NCI-H82 treated with DMSO at 0.1 percent for 48 hours (cell line): ENCODE data around the gene MPPED1.

Source experiments
- DNase-seq: peaks from one replicate; lab custom pipeline; 2025; ENCODE audit not compliant: unreplicated experiment; lab: John Stamatoyannopoulos, UW

The MPPED1 gene

DNA sequence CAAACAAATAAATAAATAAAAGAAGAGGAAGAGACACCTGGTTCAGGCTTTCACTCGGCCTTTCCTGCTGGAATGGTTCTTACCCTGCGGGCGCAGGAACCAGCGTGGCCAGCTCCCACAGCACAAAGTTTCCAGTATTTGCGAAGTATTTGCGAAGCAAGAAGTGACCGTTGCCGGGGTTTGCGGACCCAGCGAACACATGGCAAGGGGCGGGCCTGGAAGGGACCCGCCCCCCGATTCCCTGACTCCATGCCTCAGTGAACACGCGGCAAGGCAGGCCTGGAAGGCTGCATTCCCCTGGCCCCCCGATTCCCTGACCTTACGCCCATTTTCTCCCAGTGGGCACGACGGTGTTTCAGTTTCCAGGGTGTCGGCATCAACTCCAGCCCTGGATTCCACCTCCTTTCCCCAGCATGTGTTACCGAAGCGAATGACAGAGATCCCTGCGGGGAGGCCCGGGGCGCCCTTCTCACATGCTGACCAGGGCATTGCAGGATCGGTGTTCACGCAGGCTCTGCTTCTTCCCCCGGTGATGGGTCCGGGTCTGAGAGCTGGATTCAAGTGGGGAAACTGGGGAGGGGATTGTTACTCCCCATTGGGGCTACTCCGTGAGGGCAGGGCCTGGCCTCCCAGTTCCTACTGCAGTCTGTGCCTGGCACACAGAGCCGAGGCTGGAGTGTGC, 102.8 kb downstream of the MPPED1 start:
- no peak for DNase-seq

DNA sequence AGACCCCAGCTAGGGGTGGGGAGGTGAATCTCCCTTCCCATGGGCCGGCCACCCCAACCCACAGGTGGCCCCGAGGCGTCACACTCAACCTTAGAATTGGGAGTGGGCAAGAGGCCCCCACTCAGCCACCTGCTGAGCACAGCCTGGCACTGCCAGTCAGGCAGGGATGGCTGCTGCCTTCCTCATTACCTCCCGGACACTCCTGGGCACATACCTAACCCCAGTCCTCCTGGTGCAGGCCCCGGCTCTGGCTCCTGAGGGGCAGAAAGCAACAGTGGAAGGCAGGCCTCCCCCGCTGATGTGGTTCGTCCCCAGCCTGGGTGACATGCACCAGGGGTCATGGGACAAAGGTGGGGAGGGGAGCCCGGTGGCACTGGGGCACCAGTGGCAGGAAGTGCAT, 103.6 kb downstream of the MPPED1 start:
- no peak for DNase-seq

DNA sequence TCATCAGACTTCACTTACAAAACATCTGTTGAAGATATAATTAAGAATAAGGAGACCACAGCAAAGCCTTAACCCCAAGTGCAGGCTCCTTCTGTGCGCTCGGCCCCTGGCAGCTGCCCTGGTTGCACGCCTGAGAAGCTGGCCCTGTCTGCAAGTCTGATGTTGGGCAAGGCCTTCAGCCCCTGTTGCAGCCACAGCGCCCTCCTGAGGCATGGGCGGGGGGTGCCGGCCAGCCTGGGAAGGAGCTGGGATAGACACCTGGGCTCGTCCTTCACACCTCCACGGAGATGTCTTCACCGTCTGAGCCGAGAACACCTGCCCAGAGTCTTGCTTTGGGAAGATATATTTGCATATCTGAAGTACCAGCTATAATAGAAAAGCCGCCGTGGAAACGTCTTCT, 104.1 kb downstream of the MPPED1 start:
- no peak for DNase-seq

DNA sequence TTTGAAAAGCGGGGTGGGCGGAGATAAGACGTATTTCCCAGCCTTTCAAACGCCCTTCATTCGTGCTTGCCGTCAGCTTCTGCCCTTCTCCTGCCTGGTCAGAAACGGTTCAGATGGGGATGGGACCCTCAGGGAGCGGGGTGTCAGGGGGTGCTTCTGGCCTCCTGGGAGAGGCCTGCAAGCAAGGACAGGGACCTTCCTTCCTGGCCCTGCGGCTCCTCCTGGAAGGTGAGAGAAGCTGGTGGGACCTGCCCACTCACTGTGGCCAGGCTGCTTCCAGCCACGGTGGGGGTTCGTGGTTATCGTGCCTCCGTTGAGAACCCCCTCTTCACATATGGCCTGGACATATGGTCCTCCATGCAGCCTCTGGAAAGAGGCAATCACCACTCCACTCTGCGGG, 104.6 kb downstream of the MPPED1 start:
- DNase-seq = no peak

DNA sequence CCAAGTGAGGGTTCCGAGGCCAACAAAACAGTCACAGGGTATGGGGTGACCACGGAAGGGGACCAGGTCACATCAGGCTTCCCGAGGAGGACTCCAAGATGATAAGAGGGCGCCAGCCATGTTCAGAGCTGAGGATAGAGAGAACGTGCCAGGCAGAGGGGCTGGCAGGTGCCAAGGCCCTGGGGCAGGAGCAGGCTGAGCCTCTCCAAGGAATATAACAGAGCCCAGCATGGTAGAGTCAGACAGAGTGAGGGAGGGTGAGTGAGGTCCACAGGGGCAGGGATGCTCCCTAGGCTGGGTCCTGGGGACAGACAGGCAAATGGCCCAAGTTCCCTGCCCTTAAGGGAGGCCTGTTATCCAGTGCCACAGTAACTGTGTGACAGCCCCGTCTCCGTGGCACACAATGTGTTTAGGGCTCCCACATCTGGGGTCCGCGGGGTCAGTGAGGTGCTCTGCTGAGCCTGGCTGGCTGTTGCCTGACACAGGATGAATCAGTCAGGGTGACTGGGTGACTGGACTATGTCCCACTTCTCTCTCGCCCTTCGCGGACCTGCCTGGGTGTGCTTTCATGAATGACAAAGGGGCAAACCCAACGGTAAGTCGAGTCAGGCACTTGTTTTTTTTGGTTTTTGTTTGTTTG, 105.3 kb downstream of the MPPED1 start:
- DNase-seq = no peak

DNA sequence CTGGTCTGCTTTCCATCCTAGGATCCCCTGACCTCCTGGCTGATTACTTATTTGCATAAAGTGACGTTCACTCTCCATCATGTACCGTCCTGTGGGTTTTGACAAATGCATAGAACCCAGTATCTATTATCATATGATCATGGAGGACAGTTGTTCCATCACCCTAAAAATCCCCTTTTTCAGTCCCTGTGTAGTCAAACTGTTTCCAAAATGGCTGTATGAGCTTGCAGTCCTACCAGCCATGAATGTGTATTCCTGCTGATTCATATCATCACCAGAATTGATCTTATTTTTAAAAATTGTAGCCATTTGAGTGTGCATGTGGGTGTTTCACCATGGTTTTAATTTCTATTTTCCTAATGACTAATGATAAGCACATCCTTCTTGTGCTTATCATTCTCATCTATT, 108.8 kb downstream of the MPPED1 start:
- DNase-seq = no peak

DNA sequence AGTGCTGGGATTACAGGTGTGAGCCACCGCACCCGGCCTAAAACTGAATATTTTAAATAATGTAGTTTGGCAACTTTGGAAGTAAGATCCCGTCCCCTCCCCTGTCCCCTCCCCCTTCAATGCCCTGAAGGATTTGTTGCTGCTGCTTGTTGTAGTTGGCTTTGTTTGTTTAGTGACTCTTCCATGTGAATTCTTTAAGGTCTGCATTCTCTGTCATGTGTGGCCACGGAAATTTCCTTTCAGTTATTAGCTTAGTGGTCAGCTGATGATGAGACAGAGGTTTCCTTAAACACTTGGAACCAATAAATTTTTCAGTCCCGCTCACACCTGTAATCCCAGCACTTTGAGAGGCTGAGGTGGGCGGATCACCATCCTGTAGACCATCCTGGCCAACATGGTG, 109.9 kb downstream of the MPPED1 start:
- DNase-seq = no peak

DNA sequence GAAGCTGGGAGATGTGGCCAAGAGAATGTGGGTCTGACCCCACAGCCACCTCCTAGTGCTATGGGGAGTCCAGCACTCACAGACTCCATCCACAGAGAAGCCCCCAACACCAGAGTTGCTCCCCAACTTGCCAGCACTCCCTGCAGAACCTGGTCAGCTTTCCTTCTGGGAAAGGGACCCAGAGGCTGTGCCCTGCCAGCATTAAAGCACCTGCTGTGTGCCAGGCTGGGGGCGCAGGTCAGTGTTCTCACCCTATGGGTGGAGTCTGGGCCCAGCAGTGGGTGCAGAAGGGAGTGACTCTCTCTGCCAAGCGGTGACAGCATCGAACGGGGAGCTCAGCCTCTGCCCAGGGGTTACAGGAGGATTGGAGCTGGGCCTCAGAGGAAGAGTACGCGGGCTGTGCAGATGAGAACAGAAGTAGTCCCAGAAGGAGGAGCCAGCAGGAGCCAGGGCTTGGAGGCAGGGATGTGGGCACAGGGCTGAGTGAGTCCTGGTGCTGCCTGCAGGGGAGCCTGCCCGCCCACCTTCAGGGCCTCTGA, 114.4 kb downstream of the MPPED1 start:
- no peak for DNase-seq

DNA sequence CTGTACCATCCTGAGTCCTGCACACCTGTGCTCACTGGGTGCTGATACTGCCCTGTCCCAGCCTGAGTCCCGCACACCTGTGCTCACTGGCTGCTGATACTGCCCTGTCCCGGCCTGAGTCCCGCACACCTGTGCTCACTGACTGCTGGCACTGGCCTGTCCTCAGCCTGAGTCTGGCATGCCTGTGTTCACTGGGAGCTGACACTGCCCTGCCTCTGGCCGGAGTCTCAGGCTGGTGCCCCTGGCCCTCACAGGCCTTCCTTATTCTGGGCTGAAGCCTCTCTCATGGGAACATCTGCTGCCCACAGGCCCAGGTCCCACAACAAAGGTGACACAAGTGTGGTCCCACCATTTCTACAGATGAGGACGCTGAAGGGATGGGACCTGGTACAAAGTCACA, 115.1 kb downstream of the MPPED1 start:
- DNase-seq = no peak

DNA sequence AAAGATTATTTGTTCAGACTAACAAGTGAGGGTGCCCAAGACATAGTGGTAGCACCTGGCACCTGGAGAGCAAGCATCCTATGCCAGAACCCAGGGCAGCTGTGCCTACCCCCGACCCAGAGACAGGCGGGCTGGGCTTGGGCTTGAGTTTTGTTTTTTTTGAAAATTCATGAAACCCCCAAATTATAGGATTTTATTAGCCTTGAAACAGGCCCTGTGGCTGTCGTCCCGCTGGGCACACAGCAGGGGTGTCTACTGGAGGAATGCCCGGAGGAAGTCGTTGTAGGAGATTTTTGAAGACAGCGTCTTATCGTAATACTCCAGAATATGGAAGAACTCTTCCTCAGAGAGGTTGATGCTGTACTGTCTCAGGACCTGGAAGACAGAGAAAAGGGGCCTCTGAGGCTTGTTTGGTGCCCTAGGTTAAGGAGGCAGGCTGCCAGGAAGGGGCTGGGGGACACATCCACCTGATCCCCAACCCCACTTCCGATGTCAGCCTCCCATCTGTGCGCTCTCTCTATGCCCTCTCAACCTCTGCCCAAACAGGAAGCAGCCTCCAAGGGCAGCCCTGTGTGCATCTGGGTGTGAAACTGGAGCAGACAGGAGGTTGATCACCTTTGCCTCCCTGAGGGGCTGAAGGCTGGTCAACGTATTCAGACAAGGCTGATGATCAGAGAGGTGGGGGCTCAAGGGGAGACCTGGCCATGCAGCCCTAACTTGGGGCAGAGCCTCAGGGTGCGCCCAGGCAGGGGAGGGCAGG, 117.0 kb downstream of the MPPED1 start:
- no peak for DNase-seq

DNA sequence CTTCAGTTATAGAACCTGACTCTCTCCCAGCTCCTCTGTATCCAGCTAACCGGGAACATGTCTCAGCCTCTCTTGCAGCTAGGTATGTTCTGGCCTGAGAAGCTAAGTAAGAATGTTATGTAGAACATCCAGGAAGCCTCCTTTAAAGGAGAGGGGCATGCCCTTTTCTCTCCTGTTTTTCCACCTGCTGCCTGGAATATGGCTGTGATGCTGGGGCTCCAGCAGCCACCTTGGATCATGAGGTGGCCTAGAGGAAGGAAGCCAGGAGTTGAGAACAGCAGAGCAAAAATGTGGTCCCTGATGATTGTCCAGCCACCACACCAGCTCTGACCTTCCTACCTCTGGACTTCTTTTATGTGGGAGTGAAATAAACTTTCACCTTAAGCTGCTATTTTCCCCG, 117.6 kb downstream of the MPPED1 start:
- no peak for DNase-seq

DNA sequence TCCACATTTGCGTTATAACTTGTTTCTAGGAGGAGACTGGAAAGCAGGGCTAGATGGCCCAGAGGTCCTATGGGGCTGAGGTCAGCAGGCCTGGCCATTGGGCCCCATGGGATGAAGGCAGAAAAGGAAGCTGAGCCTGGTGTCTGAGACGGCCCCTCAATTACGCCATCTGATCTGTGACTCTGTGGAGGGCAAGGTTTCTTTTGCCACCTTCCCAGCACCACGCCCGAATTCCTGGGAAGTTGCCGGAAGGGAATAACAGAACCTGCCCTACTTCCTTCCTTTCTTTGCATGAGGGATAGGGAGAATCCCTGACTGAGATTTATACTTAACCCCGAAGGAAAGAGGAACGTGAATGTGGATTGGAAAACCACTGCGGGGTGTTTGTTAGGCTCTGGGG, 118.1 kb downstream of the MPPED1 start:
- DNase-seq = no peak

DNA sequence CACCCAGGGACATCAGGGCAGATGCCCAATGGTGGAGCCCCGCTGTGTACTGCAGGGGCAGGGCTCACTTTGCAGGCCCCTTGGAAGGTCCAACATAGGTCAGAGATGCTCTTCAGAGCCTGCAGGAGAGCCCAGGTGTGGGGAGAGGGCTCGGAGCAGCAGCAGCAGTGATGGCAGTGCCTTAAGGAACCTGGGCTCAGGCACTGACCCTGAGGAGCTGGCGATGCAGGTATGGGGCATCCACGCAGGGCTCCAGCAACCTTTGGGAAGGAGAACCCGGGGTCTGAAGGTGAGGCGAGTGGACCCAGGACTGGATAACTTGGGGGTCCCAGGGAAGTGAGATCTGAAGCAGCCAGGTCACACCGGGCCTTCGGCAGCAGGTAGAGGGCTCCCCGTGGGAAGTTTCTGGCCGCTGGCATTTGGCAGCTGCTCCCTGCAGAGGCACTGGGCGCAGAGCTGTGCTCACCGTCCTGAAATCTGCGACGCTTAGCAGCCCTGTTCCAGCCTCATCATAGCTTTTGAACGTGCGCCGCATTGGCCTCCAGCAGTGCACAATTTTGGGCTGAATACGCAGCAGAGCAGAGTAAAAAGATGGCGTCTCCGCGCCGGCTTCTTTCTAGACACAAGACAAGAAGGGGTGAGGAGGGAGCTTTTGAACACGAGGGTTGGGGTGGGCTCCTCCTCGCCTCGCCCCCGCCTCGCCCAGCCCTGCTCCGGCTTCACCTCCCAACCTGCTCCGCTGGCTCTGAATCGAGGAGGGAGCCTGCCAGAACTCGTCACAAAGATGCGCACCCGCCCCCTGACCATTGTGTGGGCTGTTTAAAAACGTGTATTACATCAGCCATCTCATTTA, 118.8 kb downstream of the MPPED1 start:
- DNase-seq = no peak

DNA sequence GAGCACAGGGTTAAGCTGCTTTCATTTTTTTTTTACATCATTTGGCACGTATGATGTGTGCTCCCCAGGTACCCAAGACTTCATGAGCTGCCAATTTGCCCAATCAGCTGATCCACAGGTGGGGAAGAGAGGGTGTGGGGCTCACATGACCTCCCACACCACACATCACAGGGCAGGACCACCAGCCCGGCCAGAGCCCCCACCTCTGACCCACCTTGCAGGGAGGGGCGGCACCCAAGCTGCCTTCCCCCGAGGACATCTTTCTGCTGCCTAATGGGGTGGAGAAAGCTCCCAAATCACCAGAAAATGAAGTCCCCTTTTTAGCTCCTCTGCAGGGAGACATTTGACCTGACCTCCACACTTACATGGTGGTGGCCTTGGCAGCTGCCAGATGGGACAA, 119.8 kb downstream of the MPPED1 start:
- DNase-seq = no peak

DNA sequence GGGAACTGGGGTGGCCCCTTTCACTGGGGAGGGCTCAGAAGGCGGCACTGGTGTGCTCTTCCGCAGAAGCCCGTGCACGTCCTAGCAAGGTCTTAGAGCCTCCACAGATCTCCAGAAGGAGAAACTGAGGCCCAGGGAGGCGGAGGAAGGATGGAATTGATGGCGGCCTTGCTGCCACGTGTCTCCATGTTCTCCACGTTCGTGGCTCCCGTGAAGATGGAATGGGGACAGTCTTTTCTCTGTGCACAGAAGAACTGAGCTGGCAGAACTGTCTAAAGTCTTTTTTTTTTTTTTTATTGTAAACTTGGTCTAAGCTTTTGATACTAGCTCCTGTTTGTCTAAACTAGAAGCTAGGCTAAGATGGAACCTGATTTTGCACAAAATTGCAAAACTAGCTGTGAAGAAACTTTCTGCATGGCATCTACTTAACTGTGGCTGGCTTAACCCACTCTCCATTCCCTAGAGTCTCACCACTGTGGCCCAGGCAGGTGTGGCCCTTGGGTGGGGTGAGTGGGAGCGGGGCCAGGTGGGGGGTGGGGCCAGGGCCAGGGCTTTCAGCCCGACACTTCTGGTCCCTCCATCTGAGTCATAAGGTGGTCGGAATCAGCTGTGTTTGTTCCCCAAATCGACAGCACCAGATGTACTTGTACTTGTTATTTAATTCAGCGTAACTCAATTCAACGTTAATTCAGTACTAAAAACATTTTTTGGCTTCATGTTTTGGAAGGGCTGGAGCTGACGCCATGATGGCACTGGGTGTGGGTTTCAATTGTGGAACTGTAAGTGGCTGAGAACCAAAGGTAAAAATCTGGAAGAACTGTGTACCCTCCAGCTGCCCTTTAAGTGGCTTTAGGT, 120.7 kb downstream of the MPPED1 start:
- DNase-seq = no peak

DNA sequence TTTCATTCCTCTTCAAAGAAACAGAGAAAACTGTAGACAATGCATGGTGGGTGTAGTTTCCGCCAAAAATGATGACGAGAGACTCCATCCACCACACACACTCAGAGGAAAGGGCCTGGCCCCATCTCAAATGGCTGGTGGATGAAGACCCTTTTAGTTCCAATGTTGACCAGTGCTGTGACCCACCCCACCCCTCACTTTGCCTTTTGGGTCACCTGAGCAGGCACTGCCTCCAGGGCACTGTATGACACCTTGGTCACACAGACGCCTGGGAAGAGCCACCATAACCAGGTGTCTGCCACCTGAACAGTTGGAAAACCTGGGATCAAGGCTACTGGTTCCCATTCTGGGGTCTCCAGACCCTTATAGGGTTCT, 121.3 kb downstream of the MPPED1 start:
- DNase-seq = no peak

DNA sequence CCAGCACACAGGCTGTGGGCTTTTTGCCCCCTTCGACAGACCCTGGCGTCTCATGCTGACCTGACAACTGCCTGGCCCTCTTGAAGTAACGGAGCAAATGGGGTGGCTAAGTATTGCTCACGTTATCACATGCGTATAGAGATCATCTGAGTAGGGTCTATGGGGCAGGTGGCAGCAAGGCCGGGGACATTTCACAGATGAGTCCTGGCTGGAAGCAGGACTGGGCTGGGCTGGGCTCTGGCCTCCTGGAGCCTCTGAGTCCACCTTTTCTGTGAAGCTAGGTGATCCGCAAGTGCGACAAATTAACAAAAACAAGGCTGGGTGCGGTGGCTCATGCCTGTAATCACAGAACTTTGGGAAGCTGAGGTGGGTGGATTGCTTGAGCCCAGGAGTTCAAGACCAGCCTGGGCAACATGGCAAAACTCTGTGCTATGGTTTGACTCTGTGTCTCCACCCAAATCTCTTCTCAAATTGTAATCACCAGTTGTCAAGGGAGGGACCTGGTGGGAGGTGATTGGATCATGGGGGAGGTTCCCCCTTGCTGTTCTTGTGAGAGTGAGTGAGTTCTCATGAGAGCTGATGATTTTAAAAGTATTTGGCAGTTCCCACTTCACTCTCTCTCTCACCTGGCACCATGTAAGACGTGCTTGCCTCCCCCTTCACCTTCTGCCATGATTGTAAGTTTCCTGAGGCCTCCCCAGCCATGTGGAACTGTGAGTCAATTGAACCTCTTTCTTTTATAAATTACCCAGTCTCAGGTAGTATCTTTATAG, 122.0 kb downstream of the MPPED1 start:
- no peak for DNase-seq

DNA sequence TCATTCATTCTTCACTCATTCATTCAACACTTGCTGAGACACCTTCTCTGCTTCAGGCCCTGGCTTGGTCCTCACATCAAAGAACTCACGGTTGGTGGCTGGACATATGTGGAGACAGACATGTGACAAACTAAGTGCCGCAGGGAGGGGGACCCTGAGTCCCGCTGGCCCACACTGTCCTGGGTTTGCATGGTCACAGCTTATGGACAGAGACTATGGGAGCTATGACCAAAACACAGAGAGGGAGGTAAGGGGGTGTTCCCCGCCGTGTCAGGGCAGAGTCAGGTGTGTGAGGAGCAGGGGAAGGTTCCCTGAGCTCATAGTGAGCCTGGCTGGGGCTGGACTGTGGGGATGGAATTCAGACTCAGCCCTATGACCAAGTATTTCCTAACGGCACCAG, 123.1 kb downstream of the MPPED1 start:
- no peak for DNase-seq

DNA sequence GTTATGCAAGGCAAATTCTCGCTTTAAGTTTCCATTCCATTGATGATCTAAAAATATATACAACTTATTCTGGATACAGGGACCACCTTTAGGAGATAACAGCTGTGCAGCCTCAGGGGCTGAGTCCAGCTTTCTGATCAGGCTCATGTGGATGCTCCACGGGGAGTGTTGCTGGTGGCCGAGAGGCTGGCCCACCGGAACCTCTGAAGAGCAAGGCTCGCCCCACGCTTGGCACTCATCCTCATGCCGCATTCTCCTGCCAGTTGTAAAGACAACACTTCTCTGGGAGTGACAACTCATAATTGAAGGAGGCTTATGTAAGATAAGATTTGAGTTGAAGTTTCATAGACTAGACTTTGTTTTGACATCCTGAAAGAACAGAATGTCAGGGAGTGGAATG, 123.5 kb downstream of the MPPED1 start:
- DNase-seq = no peak

DNA sequence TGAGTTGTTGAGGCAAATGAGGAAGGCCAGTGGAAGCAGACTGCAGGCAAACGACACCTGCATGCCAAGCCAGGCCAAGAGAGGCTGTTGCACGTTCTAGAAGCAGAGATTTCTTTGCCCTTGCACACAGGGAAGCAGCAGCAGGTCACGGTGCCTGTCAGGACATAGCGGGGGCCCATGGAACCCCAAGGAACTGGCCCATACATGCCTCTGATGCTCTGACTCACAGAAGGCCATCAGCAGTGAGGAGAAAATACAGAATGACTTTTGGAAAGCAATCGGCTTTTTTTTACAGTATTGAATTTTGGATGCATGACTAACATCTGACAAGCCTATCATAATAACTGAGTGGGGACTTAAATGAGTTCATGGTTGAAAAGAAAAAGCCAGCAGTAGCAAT, 123.9 kb downstream of the MPPED1 start:
- no peak for DNase-seq
